HL-60/S4 (cell line): ENCODE data around the gene ACAA1.
"Not testable (repeated sequence)": the region's sequence is repeated elsewhere in the genome, so short reads cannot be mapped to it uniquely, and the experiment has no call there.

ENCODE experiments used
- in situ Hi-C: fragments of 300-500 bp; cut with MboI; formaldehyde crosslinking; loops from 2 replicates; pipeline ENCODE4 v1.14.3; 2022; ENCODE audit warnings: low sequenced_read_pairs

Gene ACAA1, protein sequence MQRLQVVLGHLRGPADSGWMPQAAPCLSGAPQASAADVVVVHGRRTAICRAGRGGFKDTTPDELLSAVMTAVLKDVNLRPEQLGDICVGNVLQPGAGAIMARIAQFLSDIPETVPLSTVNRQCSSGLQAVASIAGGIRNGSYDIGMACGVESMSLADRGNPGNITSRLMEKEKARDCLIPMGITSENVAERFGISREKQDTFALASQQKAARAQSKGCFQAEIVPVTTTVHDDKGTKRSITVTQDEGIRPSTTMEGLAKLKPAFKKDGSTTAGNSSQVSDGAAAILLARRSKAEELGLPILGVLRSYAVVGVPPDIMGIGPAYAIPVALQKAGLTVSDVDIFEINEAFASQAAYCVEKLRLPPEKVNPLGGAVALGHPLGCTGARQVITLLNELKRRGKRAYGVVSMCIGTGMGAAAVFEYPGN

DNA sequence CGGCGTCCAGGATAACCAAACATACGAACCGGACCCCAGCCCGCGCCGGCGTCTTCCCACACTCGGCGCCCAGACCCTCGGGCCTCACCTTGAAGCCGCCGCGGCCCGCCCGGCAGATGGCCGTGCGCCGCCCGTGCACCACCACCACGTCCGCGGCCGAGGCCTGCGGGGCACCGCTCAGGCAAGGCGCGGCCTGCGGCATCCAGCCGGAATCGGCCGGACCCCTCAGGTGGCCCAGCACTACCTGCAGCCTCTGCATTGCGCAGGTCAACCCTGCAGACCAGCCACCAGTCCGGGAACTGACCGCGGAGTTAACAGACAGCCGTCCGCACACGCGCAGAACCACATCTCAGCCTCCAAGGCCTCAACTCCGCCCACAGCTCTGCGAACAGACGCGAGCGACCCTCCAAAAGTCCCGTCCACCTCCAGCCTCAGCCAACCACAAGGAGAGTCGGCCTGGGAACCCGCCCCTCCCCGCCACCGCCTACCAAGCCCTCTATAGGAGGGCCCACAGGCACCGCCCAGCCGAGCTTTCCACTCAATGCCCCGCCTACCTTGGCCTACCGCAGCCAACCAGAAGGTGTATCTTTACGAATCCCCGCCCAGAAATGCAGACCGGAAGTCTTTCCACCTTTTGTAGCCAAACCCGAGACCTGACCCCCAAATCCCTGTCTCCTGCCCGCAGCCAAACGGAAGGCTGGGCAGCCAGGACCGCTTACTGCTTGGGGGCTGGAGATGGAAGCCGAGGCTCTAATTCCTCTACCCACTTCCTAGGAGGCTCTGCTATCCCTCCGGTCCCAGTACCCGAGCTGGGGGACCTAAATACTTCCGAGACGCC is at the start of gene ACAA1:
ACAA1 (minus strand) TSS at position 351 of the 838 bp plus-strand sequence; CDS start at position 259, 92 bp downstream.
- in situ Hi-C loops = no loop called here

DNA sequence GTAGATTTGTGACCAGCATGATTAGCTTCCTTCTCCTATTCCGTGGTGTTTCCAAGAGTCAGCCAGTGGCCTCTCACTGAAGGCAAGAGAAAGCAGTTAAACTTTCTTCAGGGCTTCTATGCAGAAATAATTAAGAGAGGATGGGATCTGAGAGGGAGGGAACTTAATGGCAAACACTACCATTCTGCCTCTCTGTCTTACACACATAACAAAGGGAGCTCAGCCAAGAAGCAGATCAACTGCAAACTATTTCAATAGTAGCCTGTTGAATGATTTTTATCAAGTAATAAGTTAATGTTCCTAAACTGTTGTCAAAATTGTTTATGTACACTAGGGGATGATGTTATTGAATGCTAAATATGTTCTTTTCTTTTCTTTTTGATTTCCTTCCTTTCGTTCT is 40.3 kb upstream of the ACAA1 start:
- in situ Hi-C loops = no loop called here

DNA sequence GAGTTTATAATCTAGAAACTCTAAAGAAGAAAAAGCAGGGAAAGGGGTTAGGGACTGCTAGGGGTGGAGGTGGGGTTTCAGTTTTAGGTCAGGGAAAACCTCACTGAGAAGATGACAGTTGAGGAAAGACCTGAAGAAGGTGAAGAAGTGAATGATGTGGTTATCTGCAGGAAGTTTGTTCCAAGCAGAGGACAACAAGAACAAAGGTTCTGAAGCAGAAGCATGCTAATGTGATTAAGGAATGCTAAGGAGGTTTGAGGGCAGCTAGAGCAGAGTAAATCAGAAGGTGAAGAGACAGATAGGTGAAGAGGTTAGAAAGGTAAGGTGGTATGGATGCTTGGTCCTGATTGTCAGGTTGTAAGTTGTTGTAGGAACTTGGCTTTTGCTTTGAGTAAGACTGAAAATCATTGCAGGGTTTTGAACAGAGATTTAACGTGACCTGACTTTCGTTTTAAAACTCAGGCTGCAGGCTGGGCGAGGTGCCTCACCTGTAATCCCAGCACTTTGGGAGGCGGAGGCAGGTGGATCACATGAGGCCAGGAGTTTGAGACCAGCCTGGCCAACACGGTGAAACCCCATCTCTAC is 37.0 kb upstream of the ACAA1 start:
- in situ Hi-C loops = no loop called here

DNA sequence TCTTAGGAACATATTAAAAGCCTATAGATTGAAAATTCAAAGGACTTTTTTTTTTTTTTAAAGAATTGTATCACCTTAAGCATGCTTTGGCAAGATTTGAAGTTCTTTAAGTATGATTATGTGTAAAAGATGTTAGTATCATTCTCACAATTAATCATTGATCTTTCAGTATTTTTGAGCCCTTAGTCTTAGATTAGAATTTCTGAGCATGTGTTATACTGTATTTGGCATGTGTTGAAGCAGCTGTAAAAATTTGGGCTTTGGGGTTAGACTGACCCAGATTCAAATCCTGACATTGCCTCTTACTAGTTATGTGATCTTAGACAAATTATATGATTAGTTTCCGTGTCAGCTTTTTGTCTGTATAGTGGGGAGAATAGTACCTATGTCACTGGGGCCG is 34.7 kb upstream of the ACAA1 start:
- in situ Hi-C loops = no loop called here

DNA sequence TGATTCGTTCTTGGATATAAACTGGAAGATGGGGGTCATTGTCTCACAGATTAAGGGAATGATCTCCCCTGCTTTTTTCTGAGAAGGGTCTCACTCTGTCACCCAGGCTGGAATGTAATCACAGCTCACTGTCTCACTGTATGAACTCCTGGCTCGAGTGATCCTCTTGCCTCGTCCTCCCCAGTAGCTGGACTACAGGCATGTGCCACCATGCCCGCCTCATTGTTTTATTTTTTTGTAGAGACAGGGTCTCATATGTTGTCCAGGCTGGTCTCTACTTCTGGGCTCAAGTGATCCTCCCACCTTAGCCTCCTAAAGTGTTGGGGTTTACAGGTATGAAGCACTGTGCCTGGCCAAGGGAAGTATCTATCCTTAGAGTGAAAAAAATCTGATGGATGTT is 33.8 kb upstream of the ACAA1 start:
- in situ Hi-C loops = no loop called here

DNA sequence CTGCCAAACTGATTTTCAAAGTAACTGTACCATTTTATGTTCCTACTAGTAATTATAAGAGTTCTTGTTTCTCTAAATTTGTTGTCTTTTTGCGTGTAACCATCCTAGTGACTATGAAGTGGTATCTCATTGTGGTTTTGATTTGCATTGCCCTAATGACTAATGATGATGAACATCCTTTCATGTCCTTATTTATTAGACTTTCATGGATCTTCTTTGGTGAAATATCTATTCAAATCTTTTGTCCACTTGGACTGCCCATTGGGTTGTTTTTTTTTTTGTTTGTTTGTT is 32.0 kb upstream of the ACAA1 start:
- in situ Hi-C loops = no loop called here

DNA sequence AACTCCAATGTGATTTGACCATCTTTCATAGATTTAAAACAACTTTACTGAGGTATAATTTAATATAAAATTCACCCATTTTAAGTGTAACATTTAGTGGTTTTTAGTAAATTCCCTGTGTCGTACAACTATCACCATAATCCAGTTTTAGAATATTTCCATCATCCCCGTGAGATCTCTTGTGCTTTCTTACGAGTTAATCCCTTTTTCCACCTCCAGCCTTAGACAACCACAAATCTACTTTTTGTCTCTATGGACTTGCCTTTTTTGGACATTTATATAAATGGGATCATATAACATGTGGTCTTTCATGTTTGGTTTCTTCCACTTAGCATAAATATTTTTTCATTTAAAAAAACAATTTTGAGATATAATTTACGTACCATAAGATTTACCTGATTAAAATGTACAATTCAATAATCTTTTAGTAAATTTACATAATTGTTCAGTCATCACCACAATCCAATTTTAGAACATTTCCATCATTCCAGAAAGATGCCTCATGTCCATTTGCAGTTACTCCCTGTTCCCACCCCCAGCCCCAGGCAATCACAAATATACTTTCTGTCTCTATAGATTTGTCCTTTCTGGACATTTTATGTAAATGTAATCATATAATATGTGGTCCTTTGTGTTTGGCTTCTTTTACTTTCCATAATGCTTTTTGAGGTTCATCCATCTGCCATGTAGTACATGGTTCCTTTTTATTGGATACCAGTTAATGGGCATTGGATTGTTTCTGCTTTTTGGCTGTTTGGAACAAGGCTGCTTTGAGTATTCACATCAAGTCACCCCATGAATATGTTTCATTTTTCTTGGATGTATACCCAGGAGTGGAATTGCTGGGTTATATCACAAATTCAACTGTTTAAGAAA is 31.5 kb upstream of the ACAA1 start:
- in situ Hi-C loops = no loop called here

DNA sequence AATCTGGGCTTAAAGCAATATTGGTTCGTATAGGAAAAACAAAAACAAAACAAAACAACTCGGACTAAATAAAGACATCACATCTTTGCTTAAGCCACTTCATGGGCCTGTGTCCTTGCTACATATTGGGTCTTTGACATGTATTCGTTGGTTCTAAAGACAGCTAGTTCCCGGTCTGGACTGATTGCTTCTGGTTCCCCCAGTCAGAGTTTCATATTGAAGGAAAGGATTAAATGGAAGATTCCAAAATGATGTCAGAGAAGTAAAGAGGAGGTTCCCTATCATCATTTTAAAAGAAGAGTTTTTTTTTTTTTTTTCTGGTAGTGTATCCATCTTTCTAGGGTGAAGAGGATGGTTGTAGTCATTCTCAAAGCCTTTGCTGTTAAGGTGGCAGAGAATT is 30.7 kb upstream of the ACAA1 start:
- in situ Hi-C loops = no loop called here

DNA sequence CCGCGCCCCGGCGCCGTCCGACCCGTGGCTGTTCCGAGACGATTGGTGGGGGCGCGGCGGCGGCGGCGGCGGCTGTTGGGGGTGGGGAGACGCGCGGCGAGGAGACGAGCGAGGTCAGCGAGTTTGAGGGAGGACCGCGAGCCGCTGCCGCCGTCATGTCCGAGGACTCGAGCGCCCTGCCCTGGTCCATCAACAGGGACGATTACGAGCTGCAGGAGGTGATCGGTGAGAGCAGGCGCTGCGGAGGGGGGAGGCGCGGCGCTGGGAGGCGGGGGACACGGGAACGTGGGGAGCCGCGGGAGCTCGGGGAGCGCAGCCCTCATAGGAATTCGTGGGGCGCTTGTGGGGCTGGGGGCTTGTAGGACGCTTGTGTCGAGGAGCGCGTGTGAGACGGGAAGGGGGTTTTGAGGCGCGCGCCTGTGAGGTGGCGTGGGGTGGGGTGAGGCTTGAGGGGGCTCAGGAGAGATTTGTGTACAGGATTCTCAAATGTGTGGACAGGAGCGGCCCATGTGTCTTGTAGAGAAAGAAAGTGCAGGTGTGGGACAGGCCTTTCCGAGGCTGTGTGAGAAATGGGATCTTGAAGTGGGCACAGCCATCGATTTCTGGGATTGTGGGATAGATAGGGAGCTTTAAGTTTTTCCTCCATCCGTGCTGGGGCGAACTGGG is 28.9 kb upstream of the ACAA1 start:
- in situ Hi-C loops = no loop called here

DNA sequence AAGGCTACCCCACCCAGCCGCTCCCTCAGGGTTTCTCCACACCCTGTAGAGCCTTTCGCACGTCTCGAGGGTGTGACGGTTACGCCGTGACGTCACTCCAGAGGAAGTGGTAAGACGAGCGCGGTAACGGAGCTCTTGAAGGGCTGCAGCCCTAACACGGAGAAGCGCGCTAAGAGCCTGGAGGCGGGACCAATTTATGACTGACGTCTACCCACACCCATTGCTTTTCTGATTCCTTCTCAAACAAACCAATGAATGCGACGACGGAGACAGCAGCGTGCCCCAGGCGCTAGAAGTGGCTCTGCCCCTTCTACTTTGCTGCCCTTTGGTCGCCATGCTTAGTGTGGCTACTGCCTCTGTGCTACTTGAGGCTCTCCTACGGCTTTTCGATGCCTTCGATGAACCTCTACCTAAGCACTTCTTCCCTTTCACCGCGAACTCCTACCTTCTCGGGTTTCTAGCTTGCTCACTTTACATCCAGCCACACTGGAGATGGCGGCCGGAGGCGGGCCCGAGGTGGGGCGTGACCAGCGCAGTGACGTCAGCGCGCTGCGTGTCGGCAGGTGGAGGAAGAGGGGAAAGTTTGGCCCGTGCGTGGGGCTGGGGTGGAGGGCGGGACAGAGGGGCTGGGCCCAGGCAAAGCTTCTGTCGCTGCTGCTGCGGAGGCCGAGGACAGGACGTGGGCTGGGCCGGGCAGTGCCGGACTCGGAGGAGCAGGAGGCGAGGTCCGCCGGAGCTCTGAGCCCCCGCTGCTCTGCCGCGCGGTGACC is 28.2 kb upstream of the ACAA1 start, which contains the start of gene OXSR1:
OXSR1 (plus strand) TSS at position 586 of the 770 bp plus-strand sequence. CDS start 340 bp downstream, outside the sequence.
- in situ Hi-C loops = no loop called here

DNA sequence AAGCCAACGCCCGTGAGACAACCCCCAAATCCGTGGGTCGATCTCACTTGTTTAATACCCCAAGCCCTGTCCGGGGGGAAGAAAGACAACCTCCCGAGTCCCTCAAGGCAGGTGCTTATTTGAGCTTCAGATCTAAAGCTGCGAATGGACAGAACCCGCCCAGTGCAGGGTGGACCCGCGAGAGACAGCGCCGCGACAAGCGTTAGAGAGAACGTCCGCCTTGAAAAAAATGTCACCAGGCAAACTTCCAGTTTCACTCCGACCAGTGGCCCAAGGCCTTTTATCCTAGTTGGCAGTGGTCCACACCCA is 27.7 kb upstream of the ACAA1 start:
- in situ Hi-C loops = no loop called here

DNA sequence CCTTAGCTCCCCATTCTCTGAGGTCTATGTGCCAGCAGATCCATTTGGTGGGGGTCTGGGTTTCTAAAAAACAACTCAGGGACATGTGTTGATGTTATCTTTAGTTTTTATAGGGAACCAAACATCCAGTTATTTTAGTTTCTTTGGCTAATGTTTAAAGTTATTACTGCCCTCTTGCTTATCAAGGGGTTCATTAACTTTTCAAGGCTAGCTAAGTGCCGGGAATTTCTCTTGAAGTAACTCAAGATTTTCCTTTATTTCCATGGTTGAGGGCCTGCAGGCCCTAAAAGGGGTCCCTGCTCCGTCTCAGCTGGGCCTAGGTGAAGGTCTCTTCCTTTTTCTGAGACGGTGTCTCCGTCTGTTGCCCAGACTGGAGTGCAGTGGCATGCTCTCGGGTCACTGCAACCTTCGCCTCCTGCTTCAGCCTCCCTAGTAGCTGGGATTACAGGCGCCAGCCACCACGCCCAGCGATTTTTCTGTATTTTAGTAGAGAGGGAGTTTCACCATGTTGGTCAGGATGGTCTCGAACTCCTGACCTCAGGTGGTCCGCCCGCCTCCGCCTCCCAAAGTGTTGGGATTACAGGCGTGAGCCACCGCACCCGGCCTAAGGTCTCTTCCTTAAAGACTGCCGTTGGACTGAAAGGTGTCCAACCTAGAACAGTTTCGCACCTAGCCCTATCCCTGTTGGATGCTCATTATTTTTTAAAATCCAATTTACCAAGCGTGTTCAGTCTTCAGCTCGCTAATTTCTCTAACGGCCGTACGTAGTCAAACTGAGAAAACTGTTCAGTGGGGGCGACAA is 27.1 kb upstream of the ACAA1 start:
- in situ Hi-C loops = no loop called here

DNA sequence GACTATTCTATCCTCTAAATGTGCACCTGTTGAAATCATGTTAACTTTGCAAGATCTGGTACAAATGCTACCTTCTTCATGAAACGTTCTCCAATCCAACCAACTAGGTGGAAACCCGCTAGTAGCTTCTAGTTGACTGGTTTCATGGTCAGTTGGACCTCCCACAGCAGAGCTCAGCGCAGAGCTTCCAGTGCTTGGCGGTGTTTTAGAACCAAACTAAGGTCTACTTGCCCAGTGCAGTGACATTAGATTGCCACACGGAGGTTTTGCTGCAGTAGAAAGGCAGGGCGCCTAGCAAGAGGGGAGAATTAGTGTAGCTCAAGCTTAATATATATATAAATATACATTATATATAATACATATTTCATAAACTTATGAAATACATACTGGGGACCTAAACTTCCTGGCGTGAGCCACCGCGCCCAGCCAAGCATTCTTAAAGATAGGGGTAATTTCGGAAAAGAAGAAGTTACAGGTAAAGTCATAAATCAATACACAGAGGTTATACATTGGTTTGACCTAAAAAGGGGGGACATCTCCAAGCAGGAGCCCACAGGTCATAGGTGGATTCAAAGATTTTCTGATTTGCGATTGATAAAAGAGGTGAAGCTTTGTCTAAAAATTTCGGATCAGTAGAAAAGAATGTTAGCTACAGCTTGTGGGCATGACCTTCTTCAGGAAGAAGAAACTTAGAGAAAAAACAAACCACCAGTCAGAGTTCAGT is 26.4 kb upstream of the ACAA1 start:
- in situ Hi-C loops = no loop called here

DNA sequence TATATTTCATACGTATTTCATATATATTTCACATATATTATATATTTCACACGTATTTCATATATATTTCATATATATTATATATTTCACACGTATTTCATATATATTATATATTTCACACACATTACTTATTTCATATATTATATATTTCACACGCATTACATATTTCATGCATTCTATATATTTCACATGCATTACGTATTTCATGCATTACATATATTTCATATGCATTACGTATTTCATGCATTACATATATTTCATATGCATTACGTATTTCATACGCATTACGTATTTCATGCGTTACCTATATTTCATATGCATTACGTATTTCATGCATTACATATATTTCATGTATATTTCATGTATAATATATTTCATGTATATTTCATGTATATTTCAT is 23.8 kb upstream of the ACAA1 start:
- in situ Hi-C loops = not testable (repeated sequence)

DNA sequence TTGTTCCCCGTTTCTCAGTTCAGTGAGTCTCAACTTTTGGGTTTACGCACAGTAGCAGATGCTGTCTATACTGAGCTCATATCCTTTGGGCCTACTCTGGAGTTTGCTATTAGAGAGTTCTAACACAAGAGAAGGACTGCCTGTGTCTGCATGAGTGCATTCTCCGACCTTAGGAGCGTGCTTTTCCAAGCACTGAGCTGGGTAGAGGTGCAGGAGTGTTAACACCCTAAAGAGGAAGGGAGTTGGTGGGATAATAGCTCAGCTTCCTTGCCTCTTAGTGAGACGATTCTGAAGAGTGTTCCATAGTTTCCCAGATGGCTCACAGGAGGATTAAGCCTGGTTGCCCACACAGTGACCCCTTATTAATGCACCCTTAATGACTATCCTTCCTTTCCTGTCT is 21.5 kb upstream of the ACAA1 start:
- in situ Hi-C loops = no loop called here

DNA sequence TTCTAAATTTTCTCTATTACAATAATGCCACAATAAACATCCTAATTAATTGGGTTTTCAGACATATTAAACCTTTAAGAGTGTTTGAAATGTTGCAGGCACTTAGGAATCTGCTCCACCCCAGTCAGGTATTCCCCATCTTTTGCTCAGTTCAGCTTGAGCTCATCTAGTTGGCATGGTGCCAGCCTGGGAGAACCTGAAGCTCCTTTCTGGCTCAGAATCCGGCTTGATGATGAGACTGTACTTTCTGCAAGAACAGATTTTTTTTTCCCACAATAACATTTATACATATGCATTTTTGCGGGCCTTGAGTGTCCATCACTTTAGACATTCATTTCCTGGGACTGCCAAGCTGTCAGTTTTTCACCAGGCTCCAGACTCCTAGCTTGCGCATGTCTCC is 20.7 kb upstream of the ACAA1 start:
- in situ Hi-C loops = no loop called here

DNA sequence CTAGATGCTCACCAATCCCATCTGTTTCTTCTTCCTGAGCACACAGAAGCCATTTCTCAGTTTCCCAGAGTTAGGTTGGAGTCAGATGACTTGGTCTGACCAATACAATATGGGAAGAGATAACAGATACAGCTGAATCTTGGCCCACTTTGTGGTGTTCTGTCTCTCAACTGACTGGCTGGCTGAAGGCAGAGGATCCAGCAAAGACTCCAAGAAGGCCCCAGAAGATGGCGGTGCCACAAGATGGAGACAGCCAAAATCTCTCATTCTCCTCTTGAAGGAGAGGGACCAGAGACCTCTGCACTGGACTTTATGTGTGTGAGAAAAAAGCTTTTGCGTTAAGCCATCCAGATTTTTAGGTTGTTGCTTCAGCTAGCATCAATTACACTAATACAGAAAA is 20.2 kb upstream of the ACAA1 start:
- in situ Hi-C loops = no loop called here

DNA sequence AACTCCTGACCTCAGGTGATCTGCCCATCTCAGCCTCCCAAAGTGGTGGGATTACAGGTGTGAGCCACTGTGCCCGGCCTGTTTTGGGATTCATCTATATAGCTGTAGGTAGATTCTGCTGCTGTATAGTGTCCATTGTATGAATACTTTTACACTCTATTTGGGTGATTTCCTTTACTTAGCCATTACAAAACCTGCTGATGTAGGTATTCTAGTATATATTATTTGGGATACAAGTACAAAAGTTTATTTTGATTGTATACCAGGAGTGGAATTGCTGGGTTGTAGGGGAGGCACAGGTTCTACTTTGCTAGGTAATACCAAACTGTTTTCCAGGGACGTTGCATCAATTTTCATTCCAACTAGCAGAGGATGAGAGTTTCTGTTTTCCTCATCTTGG is 18.9 kb upstream of the ACAA1 start:
- in situ Hi-C loops = no loop called here
